ENCODE measurements around the gene GPR173.

DNA sequence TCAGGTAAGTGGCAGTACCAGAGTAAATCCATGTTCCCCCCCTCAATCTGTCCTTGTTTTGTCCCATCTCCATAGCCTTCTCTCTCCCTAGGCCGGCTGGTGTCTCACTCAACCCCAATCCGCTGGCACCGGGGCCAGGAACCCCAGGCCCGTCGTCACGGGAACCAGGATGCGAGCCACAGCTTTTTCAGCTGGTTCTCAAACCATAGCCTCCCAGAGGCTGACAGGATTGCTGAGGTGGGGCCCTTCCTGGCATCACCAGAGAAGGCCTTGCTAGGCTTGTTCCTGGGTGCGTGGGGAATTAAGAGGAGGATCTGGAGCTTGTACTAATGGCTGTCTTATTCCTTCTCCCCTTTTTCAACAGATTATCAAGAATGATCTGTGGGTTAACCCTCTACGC lies 36.3 kb downstream of the GPR173 start:
- TF ChIP-seq, protein P1, sequence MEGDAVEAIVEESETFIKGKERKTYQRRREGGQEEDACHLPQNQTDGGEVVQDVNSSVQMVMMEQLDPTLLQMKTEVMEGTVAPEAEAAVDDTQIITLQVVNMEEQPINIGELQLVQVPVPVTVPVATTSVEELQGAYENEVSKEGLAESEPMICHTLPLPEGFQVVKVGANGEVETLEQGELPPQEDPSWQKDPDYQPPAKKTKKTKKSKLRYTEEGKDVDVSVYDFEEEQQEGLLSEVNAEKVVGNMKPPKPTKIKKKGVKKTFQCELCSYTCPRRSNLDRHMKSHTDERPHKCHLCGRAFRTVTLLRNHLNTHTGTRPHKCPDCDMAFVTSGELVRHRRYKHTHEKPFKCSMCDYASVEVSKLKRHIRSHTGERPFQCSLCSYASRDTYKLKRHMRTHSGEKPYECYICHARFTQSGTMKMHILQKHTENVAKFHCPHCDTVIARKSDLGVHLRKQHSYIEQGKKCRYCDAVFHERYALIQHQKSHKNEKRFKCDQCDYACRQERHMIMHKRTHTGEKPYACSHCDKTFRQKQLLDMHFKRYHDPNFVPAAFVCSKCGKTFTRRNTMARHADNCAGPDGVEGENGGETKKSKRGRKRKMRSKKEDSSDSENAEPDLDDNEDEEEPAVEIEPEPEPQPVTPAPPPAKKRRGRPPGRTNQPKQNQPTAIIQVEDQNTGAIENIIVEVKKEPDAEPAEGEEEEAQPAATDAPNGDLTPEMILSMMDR (conservative IDR thresholded peaks at IDR 0.05; ENCODE audit: low read length): no peak
- no peak for TF ChIP-seq EZH2phosphoT487 (IDR thresholded peaks at IDR 0.05; ENCODE audit: borderline replicate concordance, low read depth, low read length)

Data from OCI-LY7 (cell line).